Osteocyte (in vitro differentiated cells): ENCODE results near the gene FBXW5. TPM values are rescaled to one million over a fixed set of nuclear protein-coding genes. Genes with fewer than 3 reads are reported as not detected.

ENCODE experiments used
- DNase-seq: peaks from one replicate; pipeline ENCODE4 v3.0.0; 2021; ENCODE audit warnings: mixed read lengths; ENCODE audit not compliant: unreplicated experiment; ENCODE audit errors: extremely low spot score
- H3K27ac Mint-ChIP-seq: one replicate; pipeline ENCODE4 v1.8.0; 2021; ENCODE audit warnings: mild to moderate bottlenecking, mixed read lengths; ENCODE audit not compliant: unreplicated experiment
- H3K27me3 Mint-ChIP-seq: one replicate; pipeline ENCODE4 v1.8.0; 2021; ENCODE audit warnings: mixed read lengths; ENCODE audit not compliant: unreplicated experiment
- H3K36me3 Mint-ChIP-seq: one replicate; pipeline ENCODE4 v1.8.0; 2021; ENCODE audit warnings: mixed read lengths; ENCODE audit not compliant: unreplicated experiment
- H3K4me1 Mint-ChIP-seq: one replicate; pipeline ENCODE4 v1.8.0; 2021; ENCODE audit warnings: mixed read lengths; ENCODE audit not compliant: unreplicated experiment
- H3K4me3 Mint-ChIP-seq: one replicate; pipeline ENCODE4 v1.8.0; 2021; ENCODE audit warnings: mild to moderate bottlenecking, moderate library complexity, mixed read lengths; ENCODE audit not compliant: unreplicated experiment
- H3K9me3 Mint-ChIP-seq: one replicate; pipeline ENCODE4 v1.8.0; 2021; ENCODE audit warnings: mixed read lengths; ENCODE audit not compliant: unreplicated experiment
- CTCF ChIP-seq: fragments of 200-600 bp; sonication (generic); IDR thresholded peaks from 2 replicates; pipeline ENCODE4 v1.5.0; 2021; ENCODE audit warnings: antibody characterized with exemption, mild to moderate bottlenecking, moderate library complexity
- total RNA-seq: library from RNA; stranded (reverse); gene quantifications from 2 replicates; pipeline ENCODE4 v1.2.1, GENCODE V29; 2021

Gene FBXW5
- total RNA-seq, 1 donor from 2014 or later, result 84.4 TPM

DNA sequence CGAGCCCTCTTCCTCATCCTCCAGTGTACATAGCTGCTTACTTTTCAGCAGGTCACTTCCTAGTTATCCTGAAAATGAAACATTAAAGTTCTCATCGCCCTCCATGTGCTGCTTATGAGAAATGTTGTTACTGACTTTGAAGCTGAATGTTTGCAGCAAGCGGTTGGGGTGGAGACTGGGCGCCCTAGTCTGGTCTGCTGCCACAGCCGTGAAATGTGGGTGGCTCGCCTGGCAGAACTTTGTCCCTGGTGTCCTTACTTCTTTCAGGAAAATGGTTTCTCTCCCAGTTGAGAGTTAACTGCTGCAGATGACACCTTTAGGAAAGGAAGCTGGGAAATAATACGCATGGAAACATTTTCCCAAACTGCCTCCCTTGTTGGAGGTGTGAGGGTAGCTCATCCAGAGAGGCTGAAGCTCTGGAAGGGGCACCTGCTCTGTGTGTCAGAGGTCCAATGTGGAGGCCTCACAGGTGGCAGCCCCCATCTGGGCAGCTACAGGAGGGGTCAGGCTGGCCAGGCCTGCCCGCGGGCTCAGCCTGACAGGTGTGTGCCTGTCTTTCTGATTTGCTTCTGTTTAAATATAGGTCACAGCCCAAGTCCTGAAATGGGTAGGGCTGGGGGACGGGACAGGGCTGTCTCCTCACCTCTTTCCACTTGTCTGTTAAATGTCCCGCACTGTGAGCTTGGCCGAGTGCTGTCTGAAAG, 34.2 kb downstream of the FBXW5 start:
- TF ChIP-seq CTCF, result no peak
- peaks cover 8% of the 10 kb centered on the region for H3K36me3 Mint-ChIP-seq
- H3K4me1 Mint-ChIP-seq, result no peaks in the 10 kb centered on the region
- DNase-seq, result no peak
- no peak overlapping the region for H3K27ac Mint-ChIP-seq
- H3K27me3 Mint-ChIP-seq, result no peaks in the 10 kb centered on the region
- no peak overlapping the region for H3K4me3 Mint-ChIP-seq
- no peaks in the 10 kb centered on the region for H3K9me3 Mint-ChIP-seq

GRCh38 chr9:136907011-136907914, 37.3 kb downstream of the FBXW5 start:
- H3K4me3 Mint-ChIP-seq, result no peak overlapping the region
- peaks cover 10% of the 10 kb centered on the region for H3K36me3 Mint-ChIP-seq
- H3K9me3 Mint-ChIP-seq, result no peaks in the 10 kb centered on the region
- no peaks in the 10 kb centered on the region for H3K27me3 Mint-ChIP-seq
- TF ChIP-seq CTCF, result no peak
- H3K4me1 Mint-ChIP-seq, result peaks cover 4% of the 10 kb centered on the region
- no peak overlapping the region for H3K27ac Mint-ChIP-seq
- DNase-seq, result no peak

DNA sequence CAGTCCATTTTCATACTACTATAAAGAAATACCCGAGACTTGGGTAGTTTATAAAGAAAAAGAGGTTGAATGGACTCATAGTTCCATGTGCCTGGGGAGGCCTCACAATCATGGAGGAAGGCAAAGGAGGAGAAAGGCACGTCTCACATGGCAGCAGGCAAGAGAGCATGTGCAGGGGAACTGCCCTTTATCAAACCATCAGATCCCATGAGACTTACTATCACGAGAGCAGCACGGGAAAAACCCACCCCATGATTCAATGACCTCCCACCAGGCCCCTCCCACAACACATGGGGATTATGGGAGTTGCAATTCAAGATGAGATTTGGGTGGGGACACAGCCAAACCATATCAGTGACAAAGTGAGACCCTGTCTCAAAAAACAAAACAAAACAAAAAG, 38.3 kb downstream of the FBXW5 start:
- no peak overlapping the region for H3K4me3 Mint-ChIP-seq
- H3K27ac Mint-ChIP-seq, result no peak overlapping the region
- no peak for DNase-seq
- no peaks in the 10 kb centered on the region for H3K27me3 Mint-ChIP-seq
- peaks cover 14% of the 10 kb centered on the region for H3K4me1 Mint-ChIP-seq
- no peaks in the 10 kb centered on the region for H3K9me3 Mint-ChIP-seq
- no peak for TF ChIP-seq CTCF
- peaks cover 10% of the 10 kb centered on the region for H3K36me3 Mint-ChIP-seq

DNA sequence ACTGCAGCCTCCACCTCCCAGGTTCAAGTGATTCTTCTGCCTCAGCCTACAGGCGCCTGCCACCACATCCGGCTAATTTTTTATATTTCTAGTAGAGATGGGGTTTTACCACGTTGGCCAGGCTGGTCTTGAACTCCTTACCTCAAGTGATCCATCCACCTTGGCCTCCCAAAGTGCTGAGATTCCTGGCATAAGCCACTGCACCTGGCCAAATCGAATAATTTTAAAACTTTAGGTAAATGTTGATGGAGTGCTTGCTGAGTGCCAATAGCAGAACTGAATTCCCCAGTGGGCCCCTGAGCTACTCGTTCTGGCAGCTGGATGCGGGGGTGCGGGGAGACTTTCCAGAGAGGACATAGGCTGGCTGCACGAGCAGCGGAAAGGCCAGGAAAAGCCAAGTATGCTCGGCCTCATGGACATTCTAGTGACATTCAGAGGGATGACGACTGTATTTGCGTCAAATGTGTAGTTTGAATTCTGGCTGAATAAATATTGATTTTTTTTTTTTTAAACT, 41.4 kb downstream of the FBXW5 start:
- no peak for DNase-seq
- Mint-ChIP-seq H3K27ac (peak overlapping the region; percentile 54), H3K4me3 (no peak overlapping the region), H3K27me3 (no peaks in the 10 kb centered on the region), H3K9me3 (no peaks in the 10 kb centered on the region), H3K4me1 (peaks cover 21% of the 10 kb centered on the region), H3K36me3 (peaks cover 18% of the 10 kb centered on the region)
- no peak for TF ChIP-seq CTCF

DNA sequence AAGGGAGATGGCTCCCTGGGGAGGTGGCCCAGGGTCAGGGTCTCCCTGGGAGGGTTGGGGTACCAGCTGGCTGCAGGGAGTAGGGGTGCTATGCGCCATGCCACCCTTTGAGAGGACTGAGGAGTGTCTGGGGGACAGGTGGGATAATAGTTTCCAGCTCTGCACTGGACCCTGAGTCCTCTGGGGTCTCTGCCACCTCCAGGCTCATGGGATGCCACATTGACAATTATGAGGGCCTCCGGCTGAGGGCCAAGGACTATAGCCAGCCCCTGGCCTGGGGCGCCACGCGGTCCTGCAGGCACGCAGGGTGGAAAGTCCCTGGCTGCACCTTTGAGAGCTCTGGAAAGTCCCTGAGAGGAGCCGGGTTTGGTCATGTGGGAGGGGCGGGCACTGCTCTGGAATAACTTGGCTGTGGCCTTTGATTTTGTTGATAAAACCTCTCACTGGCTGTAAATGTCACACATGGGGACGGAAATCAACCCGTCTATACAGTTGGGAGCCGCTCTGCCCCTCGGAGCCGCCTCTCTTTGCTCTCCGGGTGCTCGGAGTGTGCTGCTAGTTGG, 42.2 kb downstream of the FBXW5 start:
- Mint-ChIP-seq H3K27ac (peak overlapping the region; percentile 72), H3K4me3 (no peak overlapping the region), H3K27me3 (no peaks in the 10 kb centered on the region), H3K4me1 (peaks cover 21% of the 10 kb centered on the region), H3K9me3 (no peaks in the 10 kb centered on the region), H3K36me3 (peaks cover 15% of the 10 kb centered on the region)
- TF ChIP-seq CTCF, result no peak
- DNase-seq, result no peak
